ENCODE results near the gene PDZRN3.

DNA sequence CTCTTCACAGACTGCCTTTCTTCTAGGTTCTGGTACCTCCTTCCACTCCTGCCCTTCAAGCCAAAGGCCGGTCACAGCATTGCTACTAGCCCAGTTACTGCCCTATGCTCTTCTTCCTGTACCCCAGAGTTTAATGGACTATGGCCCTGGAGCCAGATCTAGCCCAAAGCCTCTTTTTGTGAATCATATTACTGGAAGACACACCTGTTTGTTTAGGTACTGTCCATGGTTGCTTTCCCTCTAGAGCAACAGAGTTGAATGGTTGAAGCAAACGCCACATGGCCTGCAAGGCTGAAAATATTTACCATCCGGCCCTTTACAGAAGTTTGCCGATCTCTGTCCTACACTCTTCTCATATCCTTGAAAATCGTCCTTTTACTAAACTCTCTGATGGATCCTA is 47.0 kb downstream of the PDZRN3 start:
- TF ChIP-seq, protein P1, sequence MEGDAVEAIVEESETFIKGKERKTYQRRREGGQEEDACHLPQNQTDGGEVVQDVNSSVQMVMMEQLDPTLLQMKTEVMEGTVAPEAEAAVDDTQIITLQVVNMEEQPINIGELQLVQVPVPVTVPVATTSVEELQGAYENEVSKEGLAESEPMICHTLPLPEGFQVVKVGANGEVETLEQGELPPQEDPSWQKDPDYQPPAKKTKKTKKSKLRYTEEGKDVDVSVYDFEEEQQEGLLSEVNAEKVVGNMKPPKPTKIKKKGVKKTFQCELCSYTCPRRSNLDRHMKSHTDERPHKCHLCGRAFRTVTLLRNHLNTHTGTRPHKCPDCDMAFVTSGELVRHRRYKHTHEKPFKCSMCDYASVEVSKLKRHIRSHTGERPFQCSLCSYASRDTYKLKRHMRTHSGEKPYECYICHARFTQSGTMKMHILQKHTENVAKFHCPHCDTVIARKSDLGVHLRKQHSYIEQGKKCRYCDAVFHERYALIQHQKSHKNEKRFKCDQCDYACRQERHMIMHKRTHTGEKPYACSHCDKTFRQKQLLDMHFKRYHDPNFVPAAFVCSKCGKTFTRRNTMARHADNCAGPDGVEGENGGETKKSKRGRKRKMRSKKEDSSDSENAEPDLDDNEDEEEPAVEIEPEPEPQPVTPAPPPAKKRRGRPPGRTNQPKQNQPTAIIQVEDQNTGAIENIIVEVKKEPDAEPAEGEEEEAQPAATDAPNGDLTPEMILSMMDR (IDR thresholded peaks at IDR 0.05): no peak
- TF ChIP-seq POLR2A (IDR thresholded peaks at IDR 0.05): no peak

Data from Peyer's patch (tissue), 4 donors.